DND-41 (cell line): ENCODE results near the gene NIBAN1.
"Not testable (repeated sequence)": the region's sequence is repeated elsewhere in the genome, so short reads cannot be mapped to it uniquely, and the experiment has no call there.

ENCODE experiments used
- ATAC-seq: fragments of 200-7000 bp; cut with Tn5 transposase; 3 replicates; pipeline ENCODE4 v1.9.1; 2021; ENCODE audit warnings: low read depth; ENCODE audit not compliant: insufficient read depth
- DNase-seq: peaks from one replicate; pipeline ENCODE4 v3.0.0-alpha.2; 2020
- H2AFZ ChIP-seq: 2 replicates; pipeline ENCODE4 v1.6.0; 2012; ENCODE audit warnings: low read depth, low read length
- H3K27ac ChIP-seq: 2 replicates; pipeline ENCODE4 v1.5.1; 2012; ENCODE audit warnings: low read length, inconsistent platforms
- H3K27me3 ChIP-seq: fragments of 200-600 bp; sonication (generic); 2 replicates; pipeline ENCODE4 v1.6.0; 2012; ENCODE audit warnings: low read length, mild to moderate bottlenecking, inconsistent platforms; ENCODE audit not compliant: insufficient read depth, poor library complexity
- H3K36me3 ChIP-seq: 2 replicates; pipeline ENCODE4 v1.5.1; 2012; ENCODE audit warnings: low read length, inconsistent platforms; ENCODE audit not compliant: insufficient read depth
- H3K4me1 ChIP-seq: 2 replicates; pipeline ENCODE4 v1.5.1; 2012; ENCODE audit warnings: mild to moderate bottlenecking, low read length; ENCODE audit not compliant: insufficient read depth
- H3K4me2 ChIP-seq: 2 replicates; pipeline ENCODE4 v1.6.0; 2012; ENCODE audit warnings: mild to moderate bottlenecking, moderate library complexity, low read length, inconsistent platforms; ENCODE audit not compliant: insufficient read depth
- H3K4me3 ChIP-seq, 2 experiments: fragments of 200-600 bp in 1 of 2; shearing (Covaris generic) in 1 of 2; 2 replicates each; pipeline ENCODE4 v1.5.1; 2012 to 2016; ENCODE audit warnings: inconsistent platforms in 2 of 2, low read length in 2 of 2, mild to moderate bottlenecking in 2 of 2, low read depth in 1 of 2, moderate library complexity in 1 of 2
- H3K79me2 ChIP-seq: 2 replicates; pipeline ENCODE4 v1.6.0; 2012; ENCODE audit warnings: low read length, inconsistent platforms; ENCODE audit not compliant: insufficient read depth
- H3K9ac ChIP-seq: 2 replicates; pipeline ENCODE4 v1.6.0; 2012; ENCODE audit warnings: low read depth, mild to moderate bottlenecking, inconsistent platforms, low read length, moderate library complexity
- H3K9me3 ChIP-seq: 2 replicates; pipeline ENCODE4 v1.5.1; 2012; ENCODE audit warnings: low read length, moderate library complexity, mild to moderate bottlenecking, inconsistent platforms; ENCODE audit not compliant: insufficient read depth, severe bottlenecking
- H4K20me1 ChIP-seq: 2 replicates; pipeline ENCODE4 v1.6.0; 2012; ENCODE audit warnings: low read length; ENCODE audit not compliant: insufficient read depth
- CTCF ChIP-seq: IDR thresholded peaks from 2 replicates; pipeline ENCODE4 v1.5.1; 2012; ENCODE audit warnings: borderline replicate concordance, low read length, moderate library complexity, mild to moderate bottlenecking; ENCODE audit not compliant: poor library complexity, severe bottlenecking; ENCODE audit errors: extremely low read depth
- EZH2 ChIP-seq: IDR thresholded peaks from 3 replicates; pipeline ENCODE4 v1.6.1; 2012; ENCODE audit warnings: borderline replicate concordance, low read depth, mild to moderate bottlenecking, moderate library complexity, low read length, inconsistent platforms; ENCODE audit not compliant: severe bottlenecking

The NIBAN1 gene

DNA sequence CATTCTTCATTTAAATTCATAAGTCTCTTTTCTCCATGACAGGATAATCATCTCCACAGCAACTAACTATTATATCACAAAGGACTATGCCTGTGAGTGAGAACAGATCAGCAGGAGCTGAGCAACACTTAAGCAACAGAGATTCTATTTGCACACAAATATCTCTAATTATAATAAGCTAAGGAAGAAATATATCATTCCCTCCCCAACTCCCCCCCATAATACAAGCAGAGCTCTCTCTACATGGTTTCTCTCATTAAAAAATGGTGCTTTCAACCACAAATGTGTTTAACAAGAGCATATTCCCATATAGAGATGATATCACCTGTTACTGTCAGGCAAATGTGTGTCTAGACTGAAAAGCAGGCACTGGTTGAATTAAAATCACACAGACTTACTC is 34.5 kb upstream of the NIBAN1 start:
- Histone ChIP-seq H3K4me1 (no peaks in the 10 kb centered on the region), H3K4me2 (no peak overlapping the region), H3K79me2 (no peaks in the 10 kb centered on the region), H3K27me3 (no peaks in the 10 kb centered on the region), H3K9ac (no peak overlapping the region), H3K27ac (no peak overlapping the region), H3K4me3 (no peak overlapping the region), H4K20me1 (no peaks in the 10 kb centered on the region), H2AFZ (no peak overlapping the region), H3K9me3 (no peaks in the 10 kb centered on the region), H3K36me3 (no peaks in the 10 kb centered on the region)
- ATAC-seq (no peak), DNase-seq (no peak)
- no peak for TF ChIP-seq CTCF
- no peak for TF ChIP-seq EZH2

DNA sequence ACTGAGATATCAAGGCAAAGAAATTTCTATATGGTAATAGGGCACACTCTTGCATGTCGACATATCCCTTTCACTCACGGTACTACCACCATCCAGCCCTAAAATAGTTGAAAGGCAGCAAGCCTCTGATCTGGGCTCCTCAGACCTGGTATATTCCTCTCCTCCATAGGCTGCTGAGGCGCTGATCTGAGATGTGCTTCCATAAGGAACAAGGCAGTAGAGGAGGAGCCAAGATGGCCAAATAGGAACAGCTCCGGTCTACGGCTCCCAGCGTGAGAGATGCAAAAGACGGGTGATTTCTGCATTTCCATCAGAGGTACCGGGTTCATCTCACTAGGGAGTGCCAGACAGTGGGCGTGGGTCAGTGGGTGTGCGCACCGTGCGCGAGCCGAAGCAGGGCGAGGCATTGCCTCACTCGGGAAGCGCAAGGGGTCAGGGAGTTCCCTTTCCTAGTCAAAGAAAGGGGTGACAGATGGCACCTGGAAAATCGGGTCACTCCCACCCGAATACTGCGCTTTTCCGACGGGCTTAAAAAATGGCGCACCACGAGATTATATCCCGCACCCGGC is 27.1 kb upstream of the NIBAN1 start:
- H2AFZ ChIP-seq, ATAC-seq, H3K4me2 ChIP-seq, H3K36me3 ChIP-seq, H3K27me3 ChIP-seq, H3K4me1 ChIP-seq, H4K20me1 ChIP-seq, H3K79me2 ChIP-seq, H3K9me3 ChIP-seq, DNase-seq, H3K4me3 ChIP-seq, H3K9ac ChIP-seq, H3K27ac ChIP-seq: not testable (repeated sequence)

- not testable (repeated sequence) for H3K4me3 ChIP-seq, H2AFZ ChIP-seq, H3K36me3 ChIP-seq, ATAC-seq, H3K27me3 ChIP-seq, H3K27ac ChIP-seq, H4K20me1 ChIP-seq, DNase-seq, H3K79me2 ChIP-seq, H3K4me1 ChIP-seq, H3K4me2 ChIP-seq, H3K9ac ChIP-seq, H3K9me3 ChIP-seq
These were observed 25.7 kb upstream of the NIBAN1 start for GRCh38 chr1:184999974-185000373.

GRCh38 chr1:184994301-184994700 is 20.0 kb upstream of the NIBAN1 start:
- Histone ChIP-seq H3K79me2 (no peaks in the 10 kb centered on the region), H3K27ac (no peak overlapping the region), H3K4me3 (no peak overlapping the region), H3K4me2 (no peak overlapping the region), H3K9me3 (no peaks in the 10 kb centered on the region), H4K20me1 (no peaks in the 10 kb centered on the region), H3K36me3 (no peaks in the 10 kb centered on the region), H3K27me3 (no peaks in the 10 kb centered on the region), H3K9ac (no peak overlapping the region), H3K4me1 (no peaks in the 10 kb centered on the region), H2AFZ (no peak overlapping the region)
- ATAC-seq = no peak
- TF ChIP-seq CTCF (no peak), EZH2 (no peak)
- no peak for DNase-seq
